ENCODE data around the gene EMC10.

EMC10 gene

GRCh38 chr19:50480281-50481111 is 4.2 kb downstream of the EMC10 start:
- DNase-seq, result no peak

DNA sequence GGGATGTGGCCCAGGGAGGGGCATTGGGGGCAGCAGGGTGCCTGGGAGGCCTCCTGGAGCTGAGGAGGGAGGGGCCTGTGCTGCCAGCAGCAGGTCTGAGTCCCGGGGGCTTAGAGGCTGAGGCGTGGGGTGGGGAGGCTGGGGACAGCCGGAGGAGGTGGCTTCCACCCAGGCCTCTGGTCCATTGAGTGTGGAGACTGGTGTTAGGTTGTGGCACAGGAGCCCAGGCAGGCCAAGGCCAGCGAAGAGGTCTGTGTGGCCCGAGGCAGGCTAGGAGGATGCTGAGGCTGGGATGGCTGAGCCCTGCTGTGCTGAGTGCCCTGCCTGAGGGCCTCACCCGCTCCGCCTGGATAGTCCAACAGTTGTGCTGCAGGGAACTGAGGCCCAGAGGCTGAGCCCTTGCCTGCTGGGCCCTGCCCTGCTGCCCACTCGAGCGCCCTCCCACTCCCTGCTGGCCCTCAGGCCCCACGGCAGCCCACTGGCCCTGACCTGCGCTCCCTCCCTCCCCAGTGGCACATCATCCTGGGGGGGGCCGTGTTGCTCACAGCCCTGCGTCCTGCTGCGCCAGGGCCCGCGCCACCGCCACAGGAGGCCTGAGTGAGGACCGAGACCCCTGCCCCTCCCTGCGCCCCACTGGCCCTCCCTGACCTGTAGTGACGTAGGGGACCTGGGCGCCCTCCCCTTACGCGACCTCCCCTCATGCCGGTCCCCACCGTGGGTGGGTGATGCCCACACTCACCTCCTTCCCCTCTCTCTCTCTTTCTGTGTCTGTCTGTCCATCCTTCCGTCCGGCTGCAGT is 5.2 kb downstream of the EMC10 start:
- no peak for DNase-seq

DNA sequence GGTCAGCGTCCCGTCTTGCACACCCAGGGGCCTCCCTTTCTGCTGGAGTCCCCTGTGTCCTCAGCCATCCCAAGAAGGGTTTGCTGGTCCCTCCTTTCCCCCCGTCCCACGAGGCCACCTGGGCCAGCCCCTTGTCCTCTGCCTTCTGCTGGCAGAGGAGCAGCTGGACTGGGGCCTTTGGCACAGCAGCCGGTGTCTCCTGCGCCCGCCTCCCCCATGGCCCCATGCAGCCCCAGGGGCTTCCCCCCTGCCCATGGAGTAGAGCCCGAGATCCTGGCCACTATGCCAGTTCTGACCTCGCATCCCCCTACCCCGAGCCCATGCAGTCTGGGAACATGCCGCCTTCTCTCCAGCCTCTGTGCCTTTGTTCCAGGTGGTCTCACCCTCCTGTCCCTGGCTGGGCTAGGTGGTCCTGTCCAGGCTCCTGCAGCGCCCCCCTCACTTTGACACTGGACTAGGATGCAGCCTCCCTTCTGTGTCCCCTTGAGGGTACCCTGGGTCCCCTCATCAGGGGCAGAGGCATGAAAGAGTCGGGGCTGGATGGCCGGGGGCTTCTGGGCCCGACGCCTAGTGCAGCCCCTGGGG is 6.1 kb downstream of the EMC10 start:
- no peak for DNase-seq

GRCh38 chr19:50482916-50483315 is 6.6 kb downstream of the EMC10 start:
- no peak for DNase-seq

- DNase-seq, result no peak
Measured at GRCh38 chr19:50485284-50485955, 9.1 kb downstream of the EMC10 start.

- no peak for DNase-seq
Measured at GRCh38 chr19:50486823-50487515, 10.7 kb downstream of the EMC10 start.

DNA sequence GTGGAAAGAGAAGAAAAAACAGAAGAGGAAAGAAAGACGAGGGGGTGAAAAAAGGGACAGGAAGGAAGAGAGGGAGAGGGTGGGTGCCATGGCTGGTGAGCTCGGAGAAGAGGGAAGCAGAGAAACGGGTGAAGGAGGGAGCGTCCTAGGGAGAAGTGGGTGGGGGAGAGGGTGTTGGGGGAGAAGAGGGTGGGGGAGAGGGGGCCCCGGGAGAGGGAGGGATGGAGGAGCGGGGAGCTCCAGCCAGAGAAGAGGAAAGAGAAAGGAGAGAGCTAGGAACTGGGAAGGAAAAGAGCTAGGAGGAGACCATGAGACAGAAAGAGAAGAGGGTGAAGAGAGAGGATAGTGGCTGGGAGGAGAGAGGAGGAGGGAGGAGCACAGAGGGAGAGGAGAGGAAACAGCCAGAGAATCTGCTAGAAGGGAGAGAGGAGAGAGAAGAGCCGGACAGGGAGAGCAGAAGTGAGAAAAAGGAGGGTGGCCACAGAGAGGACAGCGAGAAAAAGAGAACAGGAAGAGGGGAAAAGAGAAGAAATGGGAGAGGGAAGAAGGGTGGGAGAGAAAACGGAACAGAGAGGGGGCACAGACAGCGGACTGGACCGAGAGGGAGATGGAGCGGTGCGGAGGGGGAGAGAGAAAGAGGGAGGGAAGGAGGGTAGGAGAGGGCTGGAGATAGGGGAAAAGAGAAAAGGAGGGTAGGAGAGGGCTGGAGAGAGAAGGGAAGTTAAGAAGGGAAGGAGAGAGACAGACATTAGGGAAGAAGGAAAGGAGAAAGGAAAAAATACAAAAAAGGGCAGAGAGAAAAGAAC is 12.3 kb downstream of the EMC10 start:
- no peak for DNase-seq

DNA sequence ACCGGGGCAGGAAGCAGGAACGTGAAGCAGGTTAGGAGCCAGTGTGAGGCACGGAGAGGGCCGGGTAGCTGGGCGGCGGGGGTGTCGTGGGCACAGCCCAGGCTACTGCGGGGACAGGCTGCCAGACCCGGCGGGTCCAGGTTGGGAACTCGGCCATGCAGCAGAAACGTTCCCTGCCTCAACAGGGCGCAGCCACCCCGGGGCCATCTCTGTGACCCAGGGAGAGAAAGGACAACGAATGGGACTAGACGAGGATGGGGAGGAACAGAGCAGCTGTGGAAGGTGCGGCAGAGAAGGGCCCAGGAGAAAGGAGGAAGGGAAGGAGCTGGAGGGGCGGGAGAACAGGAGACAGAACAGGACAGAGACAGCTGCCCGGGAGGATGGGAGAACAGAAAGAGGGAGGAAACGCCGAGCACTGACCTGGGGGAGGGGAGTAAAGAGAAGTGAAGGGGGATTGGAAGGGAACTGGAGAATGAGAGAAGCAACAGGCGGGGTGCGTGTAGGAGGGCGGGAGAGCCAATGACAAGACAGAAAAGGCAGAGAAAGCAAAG is 13.2 kb downstream of the EMC10 start:
- DNase-seq, result no peak

DNA sequence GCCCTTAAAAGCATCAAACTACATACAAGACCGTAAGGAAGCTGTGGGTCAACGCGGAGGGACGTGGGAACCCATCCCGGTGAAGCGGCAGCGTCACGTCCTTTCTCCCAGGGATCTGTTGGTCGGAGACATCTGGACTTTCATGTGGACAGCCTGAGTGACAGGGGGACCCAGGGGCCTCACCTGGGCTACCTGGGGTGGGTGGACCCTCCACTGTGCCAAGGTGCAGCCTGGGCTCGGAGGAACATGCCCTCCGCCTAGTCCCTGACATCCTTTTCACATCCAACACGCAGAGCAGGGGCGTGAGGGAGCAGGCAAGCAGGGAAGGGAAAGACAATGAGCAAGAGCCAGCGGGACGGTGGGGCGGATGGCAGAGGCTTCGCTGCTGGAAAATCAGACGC is 14.1 kb downstream of the EMC10 start:
- no peak for DNase-seq

GRCh38 chr19:50490991-50491472 is 14.7 kb downstream of the EMC10 start:
- DNase-seq, result no peak

- DNase-seq, result no peak
Measured at GRCh38 chr19:50492303-50493052, 16.2 kb downstream of the EMC10 start.

DNA sequence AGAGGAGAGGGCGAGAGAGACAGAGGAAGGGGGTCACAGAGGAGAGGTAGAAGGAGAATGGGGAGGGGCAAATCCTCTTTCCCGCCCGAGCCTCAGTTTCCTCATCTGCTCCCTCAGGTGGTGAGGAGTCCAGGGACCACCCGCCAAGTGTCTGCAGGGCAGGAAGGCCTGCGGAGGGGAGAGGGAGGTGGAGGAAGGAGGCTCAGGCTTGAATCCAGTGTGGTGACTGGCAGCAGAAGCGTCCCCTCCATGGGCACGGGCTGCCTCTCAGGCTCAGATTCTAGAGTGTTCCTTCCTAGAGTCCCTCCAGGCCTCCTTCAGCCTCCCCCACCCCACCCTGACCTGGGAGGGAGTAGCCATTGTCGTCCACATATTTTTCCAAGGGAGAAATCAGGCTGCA is 16.9 kb downstream of the EMC10 start:
- DNase-seq, result no peak

DNA sequence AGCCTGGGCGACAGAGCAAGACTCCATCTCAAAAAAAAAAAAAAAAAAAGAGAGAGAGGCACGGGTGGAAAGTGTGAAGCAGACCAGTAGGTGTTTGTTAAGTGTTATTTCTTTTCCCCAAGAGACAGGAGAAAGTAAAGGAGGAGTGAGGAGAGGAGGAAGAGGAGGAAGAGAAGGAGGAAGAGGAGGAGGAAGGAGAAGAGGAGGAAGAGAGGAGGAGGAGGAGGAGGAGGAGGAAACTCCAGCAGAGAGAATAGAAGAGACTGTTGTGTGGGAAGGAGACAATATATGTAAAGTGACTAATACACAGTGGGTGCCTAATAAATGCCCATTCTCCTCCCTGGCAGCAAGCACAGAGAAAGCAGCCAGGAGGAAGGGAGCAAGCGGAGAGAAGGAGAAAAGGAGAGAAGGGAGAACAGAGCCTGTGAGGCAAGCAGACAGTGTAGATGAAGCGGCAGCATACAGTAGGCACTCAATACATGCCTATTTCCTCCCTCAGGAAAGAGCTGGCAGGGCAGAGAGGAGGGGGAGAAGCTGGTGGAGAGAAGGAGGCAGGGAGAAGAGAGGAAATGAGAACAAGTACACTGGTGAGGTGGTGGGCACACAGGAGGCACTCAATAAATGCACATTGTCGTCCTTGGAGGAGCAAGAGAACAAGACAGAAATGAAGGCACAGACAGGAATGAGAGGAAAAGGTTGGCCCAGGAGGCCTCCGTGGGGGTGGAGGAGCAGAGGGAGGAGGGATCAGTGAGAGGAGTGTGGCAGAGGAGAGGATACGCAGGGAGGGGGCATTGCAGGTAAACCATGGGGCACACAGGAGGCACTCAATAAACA is 18.1 kb downstream of the EMC10 start:
- no peak for DNase-seq

- DNase-seq, result no peak
Measured at GRCh38 chr19:50495020-50495531, 18.8 kb downstream of the EMC10 start.

GRCh38 chr19:50496189-50497021 is 20.1 kb downstream of the EMC10 start:
- DNase-seq, result no peak

GRCh38 chr19:50497022-50497405 is 20.7 kb downstream of the EMC10 start:
- no peak for DNase-seq

DNA sequence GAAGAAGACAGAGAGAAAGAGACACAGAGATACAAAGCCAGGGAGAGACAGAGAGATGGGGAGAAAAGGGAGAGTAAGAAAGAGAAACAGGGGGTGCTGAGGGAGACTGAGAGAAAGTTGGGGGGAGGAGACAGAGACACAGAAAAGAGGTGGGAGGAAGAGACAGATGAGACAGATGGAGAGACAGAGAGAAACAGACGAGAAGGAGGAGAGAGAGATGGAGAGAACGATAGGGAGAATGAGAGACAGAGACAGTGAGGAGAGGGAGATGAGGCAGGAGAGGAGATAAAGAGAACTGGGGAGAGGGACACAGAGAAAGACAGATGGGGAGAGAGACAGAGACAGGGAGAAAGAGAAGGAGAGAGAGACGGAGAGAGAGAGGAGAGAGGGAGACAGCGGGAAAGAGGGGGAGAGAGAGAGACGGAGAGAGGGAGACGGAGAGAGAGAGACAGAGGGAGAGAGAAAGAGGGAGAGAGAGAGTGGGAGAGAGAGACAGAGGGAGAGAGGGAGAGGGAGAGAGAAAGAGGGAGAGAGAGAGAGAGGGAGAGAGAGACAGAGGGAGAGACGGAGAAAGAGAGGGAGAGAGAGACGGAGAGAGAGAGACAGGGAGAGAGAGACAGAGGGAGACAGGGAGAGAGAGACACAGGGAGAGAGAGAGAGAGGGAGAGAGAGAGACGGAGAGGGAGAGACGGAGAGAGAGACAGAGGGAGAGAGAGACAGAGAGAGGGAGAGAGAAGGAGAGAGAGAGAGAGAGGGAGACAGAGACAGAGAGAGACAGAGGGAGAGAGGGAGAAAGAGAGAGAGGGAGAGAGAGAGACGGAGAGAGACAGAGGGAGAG is 22.1 kb downstream of the EMC10 start:
- DNase-seq, result no peak
